Mesenteric fat pad (tissue), 1 donor: ENCODE results near the gene ITGA3. TPM values are rescaled to one million over a fixed set of nuclear protein-coding genes. Genes with fewer than 3 reads are reported as not detected.
"Not testable (repeated sequence)": the region's sequence is repeated elsewhere in the genome, so short reads cannot be mapped to it uniquely, and the experiment has no call there.

ENCODE experiments used
- DNase-seq: peaks from one replicate; pipeline ENCODE4 v3.0.0-alpha.2; 2020; ENCODE audit warnings: low spot score
- total RNA-seq: library from RNA; stranded (reverse); fragmentation: NEBNext Ultra II Directional; extraction: Animal tissue kit (Norgen Biotek cat#: 25700); gene quantifications from one replicate; pipeline ENCODE4 v1.2.1, GENCODE V29; 2021
- donor health status: DM: yes; HTN: yes; CAD: no.

Gene ITGA3
- total RNA-seq, 1 donor from 2014 or later = 14.4 TPM

GRCh38 chr17:50034498-50035364 is 21.2 kb upstream of the ITGA3 start:
- peak; percentile 53 for DNase-seq

GRCh38 chr17:50035421-50035879 is 20.5 kb upstream of the ITGA3 start:
- peak; percentile 53 for DNase-seq

- DNase-seq = peak; percentile 72
Measured at GRCh38 chr17:50035945-50036344, 20.0 kb upstream of the ITGA3 start.

GRCh38 chr17:50036455-50037261 is 19.3 kb upstream of the ITGA3 start:
- DNase-seq = peak; percentile 78

GRCh38 chr17:50037321-50038107 is 18.4 kb upstream of the ITGA3 start:
- peak; percentile 82 for DNase-seq

GRCh38 chr17:50039058-50039457 is 16.9 kb upstream of the ITGA3 start:
- no peak for DNase-seq

- not testable (repeated sequence) for DNase-seq
Measured at GRCh38 chr17:50040496-50040895, 15.4 kb upstream of the ITGA3 start.

GRCh38 chr17:50042211-50042610 is 13.7 kb upstream of the ITGA3 start:
- no peak for DNase-seq

- no peak for DNase-seq
Measured at GRCh38 chr17:50043290-50044148, 12.4 kb upstream of the ITGA3 start.

- no peak for DNase-seq
Measured at GRCh38 chr17:50044483-50044882, 11.4 kb upstream of the ITGA3 start.

- DNase-seq = no peak
Measured at GRCh38 chr17:50045154-50045553, 10.8 kb upstream of the ITGA3 start.

GRCh38 chr17:50046179-50046578 is 9.7 kb upstream of the ITGA3 start:
- DNase-seq = no peak

GRCh38 chr17:50046667-50047066 is 9.2 kb upstream of the ITGA3 start:
- no peak for DNase-seq

- no peak for DNase-seq
Measured at GRCh38 chr17:50047083-50047482, 8.8 kb upstream of the ITGA3 start.

- DNase-seq = no peak
Measured at GRCh38 chr17:50047488-50048126, 8.3 kb upstream of the ITGA3 start.

- no peak for DNase-seq
Measured at GRCh38 chr17:50048146-50048720, 7.7 kb upstream of the ITGA3 start.

GRCh38 chr17:50048988-50049387 is 6.9 kb upstream of the ITGA3 start:
- no peak for DNase-seq

- no peak for DNase-seq
Measured at GRCh38 chr17:50049636-50050035, 6.3 kb upstream of the ITGA3 start.

- DNase-seq = no peak
Measured at GRCh38 chr17:50050431-50051032, 5.4 kb upstream of the ITGA3 start.
